IPS-18c (cell line): Measurements from ENCODE around the gene TRDN.

Experiments
- H3K4me3 ChIP-seq: 2 replicates; pipeline ENCODE4 v1.7.0; 2013; ENCODE audit warnings: low read depth, mild to moderate bottlenecking, low read length, moderate library complexity; ENCODE audit not compliant: insufficient read depth
- H3K9me3 ChIP-seq: one replicate; pipeline ENCODE4 v1.6.1; 2013; ENCODE audit warnings: mild to moderate bottlenecking, low read length, moderate library complexity; ENCODE audit not compliant: control insufficient read depth, insufficient read depth

The TRDN gene

GRCh38 chr6:123404975-123405374 lies 231.8 kb downstream of the TRDN start:
- H3K4me3 ChIP-seq = no peak overlapping the region
- no peaks in the 10 kb centered on the region for H3K9me3 ChIP-seq

- no peaks in the 10 kb centered on the region for H3K9me3 ChIP-seq
- H3K4me3 ChIP-seq = no peak overlapping the region
These were observed 234.7 kb downstream of the TRDN start for GRCh38 chr6:123402052-123402451.

- no peaks in the 10 kb centered on the region for H3K9me3 ChIP-seq
These were observed 238.7 kb downstream of the TRDN start for GRCh38 chr6:123398072-123398471.

GRCh38 chr6:123393331-123393730 lies 243.4 kb downstream of the TRDN start:
- no peaks in the 10 kb centered on the region for H3K9me3 ChIP-seq
- H3K4me3 ChIP-seq = no peak overlapping the region

More at GRCh38 chr6:123398072-123398471, 238.7 kb downstream of the TRDN start:
- H3K4me3 ChIP-seq = no peak overlapping the region

GRCh38 chr6:123383718-123384117 lies 253.0 kb downstream of the TRDN start:
- no peaks in the 10 kb centered on the region for H3K9me3 ChIP-seq
- no peak overlapping the region for H3K4me3 ChIP-seq

- H3K4me3 ChIP-seq = no peak overlapping the region
- no peaks in the 10 kb centered on the region for H3K9me3 ChIP-seq
These were observed 256.5 kb downstream of the TRDN start for GRCh38 chr6:123380257-123380656.

- Histone ChIP-seq H3K9me3 (no peaks in the 10 kb centered on the region), H3K4me3 (no peak overlapping the region)
These were observed 264.0 kb downstream of the TRDN start for GRCh38 chr6:123372737-123373136.

- H3K9me3 ChIP-seq = no peaks in the 10 kb centered on the region
These were observed 272.8 kb downstream of the TRDN start for GRCh38 chr6:123363912-123364311.

GRCh38 chr6:123360359-123360758 lies 276.4 kb downstream of the TRDN start:
- H3K4me3 ChIP-seq = no peak overlapping the region
- H3K9me3 ChIP-seq = no peaks in the 10 kb centered on the region

More at GRCh38 chr6:123363912-123364311, 272.8 kb downstream of the TRDN start:
- no peak overlapping the region for H3K4me3 ChIP-seq

GRCh38 chr6:123352705-123353104 lies 284.0 kb downstream of the TRDN start:
- no peak overlapping the region for H3K4me3 ChIP-seq
- H3K9me3 ChIP-seq = no peaks in the 10 kb centered on the region

- Histone ChIP-seq H3K9me3 (no peaks in the 10 kb centered on the region), H3K4me3 (no peak overlapping the region)
These were observed 284.5 kb downstream of the TRDN start for GRCh38 chr6:123352279-123352678.

- Histone ChIP-seq H3K4me3 (no peak overlapping the region), H3K9me3 (no peaks in the 10 kb centered on the region)
These were observed 292.9 kb downstream of the TRDN start for GRCh38 chr6:123343836-123344235.

GRCh38 chr6:123338394-123338793 lies 298.4 kb downstream of the TRDN start:
- Histone ChIP-seq H3K9me3 (no peaks in the 10 kb centered on the region), H3K4me3 (no peak overlapping the region)

GRCh38 chr6:123333000-123333756 lies 303.6 kb downstream of the TRDN start:
- no peak overlapping the region for H3K4me3 ChIP-seq
- no peaks in the 10 kb centered on the region for H3K9me3 ChIP-seq

- no peak overlapping the region for H3K4me3 ChIP-seq
- no peaks in the 10 kb centered on the region for H3K9me3 ChIP-seq
These were observed 304.7 kb downstream of the TRDN start for GRCh38 chr6:123332070-123332469.

GRCh38 chr6:123329337-123329736 lies 307.4 kb downstream of the TRDN start:
- no peak overlapping the region for H3K4me3 ChIP-seq

GRCh38 chr6:123323452-123324329 lies 313.1 kb downstream of the TRDN start:
- H3K4me3 ChIP-seq = no peak overlapping the region
- H3K9me3 ChIP-seq = no peaks in the 10 kb centered on the region

More at GRCh38 chr6:123329337-123329736, 307.4 kb downstream of the TRDN start:
- no peaks in the 10 kb centered on the region for H3K9me3 ChIP-seq

GRCh38 chr6:123321020-123321419 lies 315.7 kb downstream of the TRDN start:
- no peaks in the 10 kb centered on the region for H3K9me3 ChIP-seq

More at GRCh38 chr6:123321020-123321419, 315.7 kb downstream of the TRDN start:
- no peak overlapping the region for H3K4me3 ChIP-seq
